HG02884 (cell line): Measurements from ENCODE around the gene MAP4K1.
"Not testable (repeated sequence)": the region's sequence is repeated elsewhere in the genome, so short reads cannot be mapped to it uniquely, and the experiment has no call there.

Experiments used
- ATAC-seq: cut with Tn5 transposase; IDR thresholded peaks from one replicate; pipeline ENCODE4 v1.9.1; 2021; ENCODE audit warnings: mild to moderate bottlenecking, moderate library complexity; ENCODE audit not compliant: unreplicated experiment

The MAP4K1 gene

GRCh38 chr19:38579304-38579703, 38.4 kb downstream of the MAP4K1 start:
- not testable (repeated sequence) for ATAC-seq

- ATAC-seq, result no peak
Observed at GRCh38 chr19:38577826-38578225, 39.9 kb downstream of the MAP4K1 start.

GRCh38 chr19:38571682-38572081, 46.1 kb downstream of the MAP4K1 start:
- no peak for ATAC-seq

- ATAC-seq, result no peak
Observed at GRCh38 chr19:38569368-38569983, 48.3 kb downstream of the MAP4K1 start.

- no peak for ATAC-seq
Observed at GRCh38 chr19:38565691-38566105, 52.1 kb downstream of the MAP4K1 start.

DNA sequence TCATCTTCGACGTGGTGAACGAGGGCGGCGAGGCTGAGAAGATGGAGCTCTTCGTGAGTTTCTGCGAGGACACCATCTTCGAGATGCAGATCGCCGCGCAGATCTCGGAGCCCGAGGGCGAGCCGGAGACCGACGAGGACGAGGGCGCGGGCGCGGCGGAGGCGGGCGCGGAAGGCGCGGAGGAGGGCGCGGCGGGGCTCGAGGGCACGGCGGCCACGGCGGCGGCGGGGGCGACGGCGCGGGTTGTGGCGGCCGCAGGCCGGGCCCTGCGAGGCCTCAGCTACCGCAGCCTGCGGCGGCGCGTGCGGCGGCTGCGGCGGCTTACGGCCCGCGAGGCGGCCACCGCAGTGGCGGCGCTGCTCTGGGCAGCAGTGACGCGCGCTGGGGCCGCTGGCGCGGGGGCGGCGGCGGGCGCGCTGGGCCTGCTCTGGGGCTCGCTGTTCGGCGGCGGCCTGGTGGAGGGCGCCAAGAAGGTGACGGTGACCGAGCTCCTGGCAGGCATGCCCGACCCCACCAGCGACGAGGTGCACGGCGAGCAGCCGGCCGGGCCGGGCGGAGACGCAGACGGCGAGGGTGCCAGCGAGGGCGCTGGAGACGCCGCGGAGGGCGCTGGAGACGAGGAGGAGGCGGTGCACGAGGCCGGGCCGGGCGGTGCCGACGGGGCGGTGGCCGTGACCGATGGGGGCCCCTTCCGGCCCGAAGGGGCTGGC, 52.6 kb downstream of the MAP4K1 start:
- no peak for ATAC-seq

DNA sequence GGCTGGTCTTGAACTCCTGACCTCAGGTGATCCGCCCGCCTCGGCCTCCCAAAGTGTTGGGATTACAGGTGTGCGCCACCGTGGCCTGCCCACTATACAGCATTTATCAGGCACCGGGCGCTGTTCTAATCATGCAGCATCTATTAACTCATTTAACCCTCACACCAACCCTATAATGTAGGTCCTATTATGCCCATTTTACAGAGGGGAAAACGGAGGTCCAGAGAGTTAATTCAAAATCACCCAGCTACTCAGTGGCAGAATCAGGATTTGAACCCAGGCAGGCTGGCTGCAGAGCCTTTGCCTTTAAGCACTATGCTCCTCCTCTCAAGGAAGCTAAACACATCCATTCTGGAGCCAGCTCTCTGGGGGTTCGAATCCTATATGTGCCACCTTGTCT, 54.3 kb downstream of the MAP4K1 start:
- ATAC-seq, result no peak

GRCh38 chr19:38562096-38562495, 55.7 kb downstream of the MAP4K1 start:
- no peak for ATAC-seq

GRCh38 chr19:38561658-38562057, 56.1 kb downstream of the MAP4K1 start:
- ATAC-seq, result no peak

- no peak for ATAC-seq
Observed at GRCh38 chr19:38561053-38561606, 56.6 kb downstream of the MAP4K1 start.

DNA sequence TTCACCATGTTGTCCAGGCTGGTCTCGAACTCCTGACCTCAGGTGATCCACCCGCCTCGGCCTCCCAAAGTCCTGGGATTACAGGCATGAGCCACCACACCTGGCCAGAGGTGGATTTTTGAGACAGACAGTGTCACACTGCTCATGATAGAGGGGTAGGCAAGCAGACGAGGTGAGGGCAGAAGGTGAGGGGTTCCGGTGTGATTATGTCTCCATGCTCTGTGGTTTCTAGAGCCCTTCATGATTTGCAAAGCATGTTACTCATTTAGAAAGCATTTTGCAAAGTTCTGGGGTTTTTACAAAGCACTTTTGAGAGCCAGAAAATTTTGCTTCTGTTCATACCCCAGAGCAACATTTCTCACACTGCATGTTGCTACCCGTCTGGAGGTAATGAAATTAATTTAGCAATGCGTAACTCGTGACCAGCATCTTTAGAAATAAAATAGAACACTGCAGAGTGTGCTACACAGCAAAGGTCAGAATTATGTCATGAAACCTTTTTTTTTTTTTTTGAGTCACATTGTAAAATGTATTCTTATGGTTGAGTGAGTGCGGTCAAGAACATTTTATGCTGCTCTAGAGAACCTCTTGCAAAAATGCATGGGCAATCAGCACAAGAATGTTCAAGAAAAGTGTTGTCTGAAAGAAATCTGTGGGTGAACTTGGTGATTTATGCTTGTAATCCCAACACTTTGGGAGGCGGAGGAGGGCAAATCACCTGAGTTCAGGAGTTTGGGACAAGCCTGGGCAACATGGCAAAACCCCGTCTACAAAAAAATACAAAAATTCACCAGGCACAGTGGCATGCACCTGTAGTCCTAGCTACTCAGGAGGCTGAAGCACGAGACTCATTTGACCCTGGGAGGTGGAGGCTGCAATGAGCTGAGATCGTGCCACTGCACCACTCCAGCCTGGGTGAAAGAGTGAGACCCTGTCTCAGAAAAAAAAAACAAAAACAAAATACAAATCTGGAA, 58.0 kb downstream of the MAP4K1 start:
- peak; percentile 68 for ATAC-seq

- not testable (repeated sequence) for ATAC-seq
Observed at GRCh38 chr19:38558933-38559332, 58.8 kb downstream of the MAP4K1 start.

- ATAC-seq, result peak; percentile 51
Observed at GRCh38 chr19:38557205-38557799, 60.5 kb downstream of the MAP4K1 start.

- no peak for ATAC-seq
Observed at GRCh38 chr19:38556521-38557174, 61.1 kb downstream of the MAP4K1 start.

DNA sequence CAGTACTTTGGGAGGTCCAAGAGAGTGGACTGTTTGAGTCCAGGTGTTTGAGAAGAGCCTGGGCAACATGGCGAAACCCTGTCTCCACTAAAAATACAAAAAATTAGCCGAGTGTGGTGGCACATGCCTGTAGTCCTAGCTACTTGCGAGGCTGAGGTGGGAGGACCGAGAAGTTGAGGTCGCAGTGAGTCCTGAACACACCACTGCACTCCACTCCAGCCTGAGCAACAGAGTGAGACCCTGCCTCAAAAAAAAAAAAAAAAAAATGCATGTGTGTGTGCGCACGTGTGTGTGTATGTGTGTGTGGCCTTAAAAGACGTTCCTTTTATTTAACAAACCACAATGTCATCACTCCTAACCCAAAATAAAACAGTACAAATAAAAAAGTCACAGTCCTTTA, 62.6 kb downstream of the MAP4K1 start:
- ATAC-seq, result no peak

GRCh38 chr19:38554676-38555141, 63.0 kb downstream of the MAP4K1 start:
- no peak for ATAC-seq

DNA sequence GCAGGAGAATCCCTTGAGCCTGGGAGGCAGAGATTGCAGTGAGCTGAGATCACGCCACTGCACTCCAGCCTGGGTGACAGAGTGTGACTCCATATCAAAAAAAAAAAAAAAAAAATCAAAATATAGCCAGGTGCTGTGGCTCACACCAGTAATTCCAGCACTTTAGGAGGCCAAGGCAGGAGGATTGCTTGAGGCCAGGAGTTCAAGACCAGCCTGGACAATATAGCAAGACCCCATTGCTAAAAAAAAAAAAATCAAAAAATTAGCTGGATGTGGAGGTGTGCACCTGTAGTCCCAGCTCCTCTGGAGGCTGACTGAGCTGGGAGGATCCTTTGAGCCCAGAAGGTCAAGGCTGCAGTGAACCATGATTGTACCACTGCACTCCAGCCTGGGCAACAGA, 64.5 kb downstream of the MAP4K1 start:
- not testable (repeated sequence) for ATAC-seq

- ATAC-seq, result no peak
Observed at GRCh38 chr19:38551450-38551813, 66.3 kb downstream of the MAP4K1 start.

DNA sequence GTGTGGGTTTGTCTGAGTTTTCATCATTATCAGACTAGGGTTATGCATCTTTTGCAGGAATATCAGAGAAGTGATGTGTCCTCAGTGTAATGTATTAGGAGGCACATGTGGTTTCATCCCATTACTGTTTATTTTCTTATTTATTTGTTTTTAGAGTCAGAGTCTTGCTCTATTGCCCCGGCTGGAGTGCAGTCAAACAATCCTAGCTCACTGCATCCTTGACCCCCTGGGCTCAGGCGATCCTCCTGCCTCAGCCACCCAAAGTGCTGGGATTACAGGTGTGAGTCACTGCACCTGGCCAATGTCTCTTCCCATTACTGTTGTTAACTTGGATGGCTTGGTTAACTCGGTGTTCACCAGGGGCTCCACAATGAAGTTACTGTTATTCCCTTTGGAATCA, 67.4 kb downstream of the MAP4K1 start:
- ATAC-seq, result no peak

DNA sequence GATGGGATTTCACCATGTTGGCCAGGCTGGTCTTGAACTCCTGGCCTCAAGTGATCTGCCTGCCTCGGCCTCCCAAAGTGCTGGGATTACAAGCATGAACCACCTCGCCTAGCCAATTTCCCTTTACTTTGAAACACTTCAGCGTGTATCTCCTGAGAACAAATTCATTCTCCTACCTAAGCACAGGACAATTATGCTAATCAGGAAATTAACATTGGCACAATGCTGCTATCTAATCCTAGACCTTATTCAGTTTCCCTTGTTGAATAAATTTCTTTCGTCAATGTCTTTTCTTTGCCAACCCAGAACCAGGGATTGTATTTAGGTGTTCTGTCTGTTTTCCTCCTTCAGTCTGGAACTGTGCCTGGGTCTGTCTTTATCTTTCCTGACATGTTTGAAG, 67.8 kb downstream of the MAP4K1 start:
- no peak for ATAC-seq
